Peyer's patch (tissue), 4 donors: ENCODE results near the gene DMP1. TPM values are rescaled to one million over a fixed set of nuclear protein-coding genes. Genes with fewer than 3 reads are reported as not detected.

Source experiments
- DNase-seq, 3 donors: peaks; one replicate each; pipeline ENCODE4 v3.0.0-alpha.2; 2017 to 2019
- H3K27ac ChIP-seq, 4 donors: fragments of 200-600 bp; sonication (generic); one replicate each; pipeline ENCODE4 v1.5.1; 2016 to 2019
- H3K27me3 ChIP-seq, 2 donors: fragments of 200-600 bp; sonication (generic); one replicate each; pipeline ENCODE4 v1.5.1; 2019
- H3K36me3 ChIP-seq, 3 donors: fragments of 200-600 bp; sonication (generic); one replicate each; pipeline ENCODE4 v1.5.1; 2016 to 2019
- H3K4me1 ChIP-seq, 4 donors: fragments of 200-600 bp; sonication (generic); one replicate each; pipeline ENCODE4 v1.5.1; 2016 to 2019
- H3K4me3 ChIP-seq, 4 donors: fragments of 200-600 bp; sonication (generic); 1 replicate in 3 of 4; 2 replicates in 1 of 4; pipeline ENCODE4 v1.5.1; 2016 to 2019; ENCODE audit warnings: mild to moderate bottlenecking in 1 of 4
- H3K9me3 ChIP-seq, 4 donors: fragments of 200-600 bp; sonication (generic); one replicate each; pipeline ENCODE4 v1.5.1; 2016 to 2019; ENCODE audit warnings: mild to moderate bottlenecking in 1 of 4
- POLR2A ChIP-seq, 2 donors: fragments of 450-650 bp; IDR thresholded peaks; one replicate each; pipeline ENCODE4 v1.5.1; 2017; ENCODE audit warnings: antibody characterized with exemption in 2 of 2, mild to moderate bottlenecking in 2 of 2, moderate library complexity in 2 of 2
- total RNA-seq, 4 donors: library from RNA; depleted of rRNA; stranded (reverse); fragments of >200 nt; gene quantifications; one replicate each; pipeline ENCODE4 v1.1.0, GENCODE V29; 2016
- TF ChIP-seq, protein P1 (sequence below), 6 experiments: fragments of 450-650 bp in 4 of 6; fragments of 200-600 bp in 2 of 6; sonication (generic) in 1 of 6; IDR thresholded peaks; one replicate each; pipeline ENCODE4 v1.5.1; 2017 to 2019; ENCODE audit warnings: antibody characterized with exemption in 6 of 6, mild to moderate bottlenecking in 3 of 6, moderate library complexity in 1 of 6

The DMP1 gene
- total RNA-seq, 4 donors from 2014 or later, result not detected

DNA sequence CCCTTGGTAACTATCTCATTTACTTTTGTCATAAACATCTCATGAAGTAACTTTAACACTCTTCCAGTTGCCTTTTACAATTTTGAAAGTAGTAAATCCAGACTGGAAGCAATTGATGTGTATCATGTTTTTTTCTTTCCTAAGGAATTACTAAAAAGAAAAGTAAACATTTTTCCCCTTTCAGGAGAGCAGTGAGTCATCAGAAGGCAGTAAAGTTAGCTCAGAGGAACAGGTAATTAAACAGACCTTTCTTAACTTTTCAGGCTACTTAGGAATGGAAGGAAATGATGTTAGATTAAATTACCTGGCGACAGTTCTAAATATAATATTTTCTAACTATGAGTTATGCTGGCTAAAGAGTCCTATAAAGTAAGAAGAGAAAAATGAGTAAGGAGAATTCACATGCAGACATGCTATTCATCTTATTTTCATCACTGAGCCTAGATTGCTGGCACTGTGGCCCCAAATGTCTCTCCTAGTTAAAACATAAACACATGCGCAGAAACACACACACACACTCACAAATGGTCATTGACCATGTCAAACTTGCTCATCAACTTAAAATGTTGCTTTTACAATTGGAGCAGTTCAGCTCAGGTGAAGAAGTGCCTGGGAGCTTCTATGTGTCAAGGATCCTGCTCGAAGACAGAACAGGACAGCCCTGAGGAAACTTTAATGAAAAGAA is 9.3 kb downstream of the DMP1 start:
- no peak for TF ChIP-seq POLR2A (IDR thresholded peaks at IDR 0.05)
- TF ChIP-seq, protein P1, sequence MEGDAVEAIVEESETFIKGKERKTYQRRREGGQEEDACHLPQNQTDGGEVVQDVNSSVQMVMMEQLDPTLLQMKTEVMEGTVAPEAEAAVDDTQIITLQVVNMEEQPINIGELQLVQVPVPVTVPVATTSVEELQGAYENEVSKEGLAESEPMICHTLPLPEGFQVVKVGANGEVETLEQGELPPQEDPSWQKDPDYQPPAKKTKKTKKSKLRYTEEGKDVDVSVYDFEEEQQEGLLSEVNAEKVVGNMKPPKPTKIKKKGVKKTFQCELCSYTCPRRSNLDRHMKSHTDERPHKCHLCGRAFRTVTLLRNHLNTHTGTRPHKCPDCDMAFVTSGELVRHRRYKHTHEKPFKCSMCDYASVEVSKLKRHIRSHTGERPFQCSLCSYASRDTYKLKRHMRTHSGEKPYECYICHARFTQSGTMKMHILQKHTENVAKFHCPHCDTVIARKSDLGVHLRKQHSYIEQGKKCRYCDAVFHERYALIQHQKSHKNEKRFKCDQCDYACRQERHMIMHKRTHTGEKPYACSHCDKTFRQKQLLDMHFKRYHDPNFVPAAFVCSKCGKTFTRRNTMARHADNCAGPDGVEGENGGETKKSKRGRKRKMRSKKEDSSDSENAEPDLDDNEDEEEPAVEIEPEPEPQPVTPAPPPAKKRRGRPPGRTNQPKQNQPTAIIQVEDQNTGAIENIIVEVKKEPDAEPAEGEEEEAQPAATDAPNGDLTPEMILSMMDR (IDR thresholded peaks at IDR 0.05), result no peak
- DNase-seq, result no peak
- Histone ChIP-seq H3K36me3 (no peaks in the 10 kb centered on the region), H3K4me1 (no peaks in the 10 kb centered on the region), H3K27ac (no peak overlapping the region), H3K4me3 (no peak overlapping the region), H3K9me3 (no peaks in the 10 kb centered on the region), H3K27me3 (no peaks in the 10 kb centered on the region)

DNA sequence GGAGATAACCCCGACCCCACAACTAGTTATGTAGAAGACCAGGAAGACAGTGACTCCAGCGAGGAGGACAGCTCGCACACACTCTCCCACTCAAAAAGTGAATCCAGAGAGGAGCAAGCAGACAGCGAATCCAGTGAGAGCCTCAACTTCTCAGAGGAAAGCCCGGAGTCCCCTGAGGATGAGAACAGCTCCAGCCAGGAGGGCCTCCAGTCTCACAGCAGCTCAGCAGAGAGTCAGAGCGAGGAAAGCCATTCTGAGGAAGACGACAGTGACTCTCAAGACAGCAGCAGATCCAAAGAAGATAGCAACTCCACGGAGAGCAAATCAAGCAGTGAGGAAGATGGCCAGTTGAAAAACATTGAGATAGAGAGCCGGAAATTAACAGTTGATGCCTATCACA is 12.8 kb downstream of the DMP1 start:
- no peak overlapping the region for H3K27ac ChIP-seq
- no peak overlapping the region for H3K4me3 ChIP-seq
- H3K4me1 ChIP-seq, result no peaks in the 10 kb centered on the region
- TF ChIP-seq POLR2A (IDR thresholded peaks at IDR 0.05), result no peak
- TF ChIP-seq, protein P1 (IDR thresholded peaks at IDR 0.05), result no peak
- H3K9me3 ChIP-seq, result no peaks in the 10 kb centered on the region
- no peak for DNase-seq
- H3K36me3 ChIP-seq, result no peaks in the 10 kb centered on the region
- no peaks in the 10 kb centered on the region for H3K27me3 ChIP-seq

DNA sequence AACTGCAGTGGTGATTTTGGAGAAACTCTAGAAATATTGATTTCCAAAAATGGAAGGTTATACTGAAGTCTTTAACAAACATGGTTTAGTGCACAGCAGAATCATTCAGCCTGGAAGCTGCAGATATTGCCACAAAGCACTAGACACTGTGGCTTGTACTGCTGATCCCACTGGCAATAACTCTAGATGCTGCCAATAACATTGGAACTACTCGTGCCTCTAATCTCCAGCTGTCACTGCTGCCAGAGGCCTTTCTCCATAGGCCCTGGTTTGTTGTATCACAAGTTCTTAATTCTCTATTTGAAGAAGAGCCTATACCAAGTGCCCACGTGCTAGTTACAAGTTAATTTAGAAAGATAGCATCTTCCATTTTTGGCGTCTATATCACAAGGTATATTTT is 19.3 kb downstream of the DMP1 start:
- Histone ChIP-seq H3K9me3 (peaks cover 0 to 5% (median 0%) of the 10 kb centered on the region in 4 donors), H3K36me3 (no peaks in the 10 kb centered on the region), H3K27ac (no peak overlapping the region), H3K4me1 (no peaks in the 10 kb centered on the region), H3K4me3 (no peak overlapping the region), H3K27me3 (no peaks in the 10 kb centered on the region)
- no peak for DNase-seq
- TF ChIP-seq, protein P1 (IDR thresholded peaks at IDR 0.05), result no peak
- TF ChIP-seq POLR2A (IDR thresholded peaks at IDR 0.05), result no peak

DNA sequence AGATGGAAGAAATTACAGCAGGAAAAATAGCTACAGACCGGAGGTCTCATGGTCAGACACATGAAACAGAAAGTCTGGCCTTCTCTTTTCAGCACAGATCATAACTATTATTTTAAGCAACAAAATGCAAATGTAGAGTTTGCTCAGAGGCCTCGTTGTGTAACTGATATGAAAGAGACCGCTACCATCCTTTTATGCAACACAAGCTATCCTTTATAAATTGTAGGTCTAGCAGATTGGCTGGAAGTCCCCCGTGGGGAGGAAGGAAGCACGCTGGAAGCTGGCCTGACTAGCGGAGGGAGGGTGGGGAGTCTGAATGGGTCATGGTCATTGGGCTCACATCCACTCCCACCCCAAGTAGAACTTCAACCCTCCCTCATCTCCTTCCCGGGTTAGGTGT is 27.7 kb downstream of the DMP1 start:
- no peak for DNase-seq
- Histone ChIP-seq H3K27ac (no peak overlapping the region), H3K36me3 (no peaks in the 10 kb centered on the region), H3K4me3 (no peak overlapping the region), H3K4me1 (no peaks in the 10 kb centered on the region), H3K9me3 (peaks cover 0 to 5% (median 0%) of the 10 kb centered on the region in 4 donors), H3K27me3 (no peaks in the 10 kb centered on the region)
- TF ChIP-seq, protein P1 (IDR thresholded peaks at IDR 0.05), result no peak
- TF ChIP-seq POLR2A (IDR thresholded peaks at IDR 0.05), result no peak

DNA sequence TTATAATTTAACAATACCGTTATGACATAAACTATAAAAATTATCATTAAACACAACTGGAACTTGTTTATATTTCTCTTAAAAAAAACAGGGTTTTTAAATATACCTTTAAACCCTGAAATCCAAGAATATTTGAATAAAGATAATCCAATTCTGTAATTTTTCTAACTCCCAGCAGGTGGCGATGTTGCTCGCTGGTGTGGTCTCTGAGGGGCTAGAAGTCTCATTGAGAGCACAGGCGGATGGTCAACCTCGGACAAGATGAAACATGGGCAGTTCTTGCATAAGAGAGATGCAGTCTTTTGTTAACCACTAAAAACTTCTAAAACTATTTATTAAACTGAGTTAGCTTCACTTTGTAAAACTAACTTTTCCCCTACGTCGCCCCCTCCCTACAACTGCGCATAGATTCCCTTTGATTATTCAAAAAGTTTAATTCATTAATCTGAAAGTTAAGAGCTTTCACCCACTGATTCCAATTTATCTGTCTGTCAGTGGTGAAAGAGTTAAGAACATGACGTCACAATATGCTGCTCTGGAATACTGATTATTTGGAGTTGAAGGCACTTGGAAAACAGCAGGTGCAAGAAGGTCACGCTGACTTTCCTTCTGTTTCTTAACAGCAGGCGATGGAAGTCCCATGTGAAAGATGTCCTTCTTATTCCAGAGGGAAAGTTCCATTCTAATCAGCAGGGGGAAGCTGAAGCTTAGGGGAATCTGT is 29.5 kb downstream of the DMP1 start:
- Histone ChIP-seq H3K9me3 (no peaks in the 10 kb centered on the region), H3K36me3 (no peaks in the 10 kb centered on the region), H3K27ac (no peak overlapping the region), H3K27me3 (no peaks in the 10 kb centered on the region), H3K4me1 (no peaks in the 10 kb centered on the region), H3K4me3 (no peak overlapping the region)
- TF ChIP-seq, protein P1 (IDR thresholded peaks at IDR 0.05), result peak in 5 of 6 experiments; percentile 5 to 65 (median 48)
- no peak for TF ChIP-seq POLR2A (IDR thresholded peaks at IDR 0.05)
- DNase-seq, result no peak
